GM12864 (cell line): ENCODE data around the gene SUGCT.

Source experiments
- DNase-seq: peaks from one replicate; pipeline ENCODE4 v3.0.0-alpha.2; 2011; ENCODE audit warnings: low read depth
- H3K4me3 ChIP-seq: 2 replicates; pipeline ENCODE4 v1.5.1; 2011; ENCODE audit warnings: mild to moderate bottlenecking, low read depth, low read length, control low read depth
- TF ChIP-seq, protein P1 (sequence below): IDR thresholded peaks from 2 replicates; pipeline ENCODE4 v1.5.1; 2011; ENCODE audit warnings: low read depth, mild to moderate bottlenecking, moderate library complexity, low read length, control low read depth, inconsistent platforms; ENCODE audit errors: missing control alignments

Gene SUGCT

GRCh38 chr7:40775877-40776276, 641.1 kb downstream of the SUGCT start:
- H3K4me3 ChIP-seq: no peak overlapping the region
- DNase-seq: no peak
- TF ChIP-seq, protein P1, sequence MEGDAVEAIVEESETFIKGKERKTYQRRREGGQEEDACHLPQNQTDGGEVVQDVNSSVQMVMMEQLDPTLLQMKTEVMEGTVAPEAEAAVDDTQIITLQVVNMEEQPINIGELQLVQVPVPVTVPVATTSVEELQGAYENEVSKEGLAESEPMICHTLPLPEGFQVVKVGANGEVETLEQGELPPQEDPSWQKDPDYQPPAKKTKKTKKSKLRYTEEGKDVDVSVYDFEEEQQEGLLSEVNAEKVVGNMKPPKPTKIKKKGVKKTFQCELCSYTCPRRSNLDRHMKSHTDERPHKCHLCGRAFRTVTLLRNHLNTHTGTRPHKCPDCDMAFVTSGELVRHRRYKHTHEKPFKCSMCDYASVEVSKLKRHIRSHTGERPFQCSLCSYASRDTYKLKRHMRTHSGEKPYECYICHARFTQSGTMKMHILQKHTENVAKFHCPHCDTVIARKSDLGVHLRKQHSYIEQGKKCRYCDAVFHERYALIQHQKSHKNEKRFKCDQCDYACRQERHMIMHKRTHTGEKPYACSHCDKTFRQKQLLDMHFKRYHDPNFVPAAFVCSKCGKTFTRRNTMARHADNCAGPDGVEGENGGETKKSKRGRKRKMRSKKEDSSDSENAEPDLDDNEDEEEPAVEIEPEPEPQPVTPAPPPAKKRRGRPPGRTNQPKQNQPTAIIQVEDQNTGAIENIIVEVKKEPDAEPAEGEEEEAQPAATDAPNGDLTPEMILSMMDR: no peak

DNA sequence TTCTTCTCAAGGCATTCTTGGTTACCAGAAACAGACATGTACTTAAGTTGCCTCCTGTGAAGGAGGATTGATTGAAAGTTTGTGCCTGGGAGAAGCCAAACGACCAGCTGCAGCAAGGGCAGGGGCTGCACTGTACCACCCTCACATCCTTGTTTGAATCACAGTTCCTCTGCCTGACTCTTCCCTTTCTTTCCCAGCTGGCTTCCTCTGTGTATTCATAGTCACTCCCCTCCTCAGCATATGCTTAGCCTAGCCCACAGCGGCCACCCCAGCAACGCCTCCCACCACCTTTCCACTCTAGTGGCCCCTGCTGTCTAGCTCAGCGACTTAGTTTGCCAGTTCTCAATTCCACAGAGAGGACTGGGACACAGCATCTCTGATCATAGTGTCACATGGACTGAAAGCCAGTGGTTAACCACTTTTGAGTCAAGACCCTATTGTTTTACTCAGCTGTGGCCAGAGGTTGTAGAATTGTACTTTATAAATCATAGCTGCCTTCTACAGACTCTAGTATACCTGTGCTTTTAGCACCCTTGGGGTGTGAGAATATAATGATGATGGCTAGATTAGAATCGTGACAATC, 643.0 kb downstream of the SUGCT start:
- TF ChIP-seq, protein P1: no peak
- no peak overlapping the region for H3K4me3 ChIP-seq
- DNase-seq: no peak

- H3K4me3 ChIP-seq: no peak overlapping the region
- TF ChIP-seq, protein P1: no peak
- DNase-seq: no peak
Observed at GRCh38 chr7:40780460-40780859, 645.7 kb downstream of the SUGCT start.

GRCh38 chr7:40782836-40783235, 648.0 kb downstream of the SUGCT start:
- H3K4me3 ChIP-seq: no peak overlapping the region
- DNase-seq: no peak
- TF ChIP-seq, protein P1: no peak

- TF ChIP-seq, protein P1: no peak
- H3K4me3 ChIP-seq: no peak overlapping the region
- no peak for DNase-seq
Observed at GRCh38 chr7:40784176-40784575, 649.4 kb downstream of the SUGCT start.

GRCh38 chr7:40786909-40787308, 652.1 kb downstream of the SUGCT start:
- TF ChIP-seq, protein P1: no peak
- DNase-seq: no peak
- no peak overlapping the region for H3K4me3 ChIP-seq

DNA sequence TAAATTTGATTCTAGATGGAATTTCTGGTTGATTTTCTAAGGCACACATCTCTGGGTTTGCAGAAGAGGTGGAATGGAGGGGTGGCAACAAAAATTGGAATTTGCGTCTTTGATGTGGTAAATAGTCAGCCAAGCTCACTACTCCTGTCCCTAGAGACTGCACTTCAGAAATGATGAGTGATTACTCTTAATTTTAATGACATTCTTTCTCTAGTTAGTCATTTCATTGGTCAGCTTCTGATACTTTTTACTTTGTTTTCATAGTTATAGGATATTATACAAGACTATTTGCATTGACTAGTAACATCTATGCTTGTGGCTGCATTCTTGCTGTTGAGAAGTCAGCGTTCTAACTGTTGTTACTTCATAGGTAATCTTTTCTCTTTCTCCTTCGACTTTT, 658.3 kb downstream of the SUGCT start:
- no peak for DNase-seq
- TF ChIP-seq, protein P1: no peak
- H3K4me3 ChIP-seq: no peak overlapping the region
